HCT116 (cell line): ENCODE results near the gene SMIM5.

Experiments used
- CEBPB ChIP-seq: IDR thresholded peaks from 2 replicates; pipeline ENCODE4 v1.6.1; 2012; ENCODE audit warnings: low read depth
- EGR1 ChIP-seq: IDR thresholded peaks from 2 replicates; pipeline ENCODE4 v1.6.1; 2012; ENCODE audit warnings: low read depth
- EZH2 ChIP-seq: fragments of 200-600 bp; sonication (generic); IDR thresholded peaks from 2 replicates; pipeline ENCODE4 v1.6.1; 2017; ENCODE audit warnings: antibody characterized with exemption, mixed run types
- EZH2phosphoT487 ChIP-seq: fragments of 200-600 bp; IDR thresholded peaks from 2 replicates; pipeline ENCODE4 v1.6.1; 2018; ENCODE audit warnings: antibody characterized with exemption, borderline replicate concordance
- JUND ChIP-seq: IDR thresholded peaks from 2 replicates; pipeline ENCODE4 v1.6.1; 2012
- MAX ChIP-seq: IDR thresholded peaks from 2 replicates; pipeline ENCODE4 v1.6.1; 2012
- POLR2A ChIP-seq: IDR thresholded peaks from 2 replicates; pipeline ENCODE4 v1.7.0; 2011; ENCODE audit warnings: borderline replicate concordance; ENCODE audit not compliant: insufficient read depth, insufficient read length; ENCODE audit errors: extremely low read depth
- POLR2AphosphoS5 ChIP-seq: IDR thresholded peaks from 2 replicates; pipeline ENCODE4 v1.6.1; 2011; ENCODE audit warnings: mild to moderate bottlenecking, low read depth, low read length, moderate library complexity
- YY1 ChIP-seq: IDR thresholded peaks from 2 replicates; pipeline ENCODE4 v1.6.1; 2011; ENCODE audit warnings: low read length, low read depth, moderate library complexity, mild to moderate bottlenecking; ENCODE audit not compliant: insufficient replicate concordance; ENCODE audit errors: extremely low read depth
- ZNF274 ChIP-seq: fragments of 200-500 bp; sonication (Bioruptor generic); IDR thresholded peaks from 2 replicates; pipeline ENCODE4 v1.6.1; 2014; ENCODE audit warnings: mild to moderate bottlenecking, low read depth, low read length, inconsistent platforms
- TF ChIP-seq, protein P1 (sequence below), 3 experiments: fragments of 200-600 bp in 1 of 3; sonication (generic) in 1 of 3; IDR thresholded peaks in 2 of 3; conservative IDR thresholded peaks in 1 of 3; 2 replicates each; pipeline ENCODE4 v1.5.1; 2012 to 2017; ENCODE audit warnings: low read depth in 2 of 3, low read length in 2 of 3, antibody characterized with exemption in 1 of 3, borderline replicate concordance in 1 of 3, control low read depth in 1 of 3, mild to moderate bottlenecking in 1 of 3, mixed read lengths in 1 of 3, mixed run types in 1 of 3, moderate library complexity in 1 of 3; ENCODE audit not compliant: insufficient read depth in 1 of 3

DNA sequence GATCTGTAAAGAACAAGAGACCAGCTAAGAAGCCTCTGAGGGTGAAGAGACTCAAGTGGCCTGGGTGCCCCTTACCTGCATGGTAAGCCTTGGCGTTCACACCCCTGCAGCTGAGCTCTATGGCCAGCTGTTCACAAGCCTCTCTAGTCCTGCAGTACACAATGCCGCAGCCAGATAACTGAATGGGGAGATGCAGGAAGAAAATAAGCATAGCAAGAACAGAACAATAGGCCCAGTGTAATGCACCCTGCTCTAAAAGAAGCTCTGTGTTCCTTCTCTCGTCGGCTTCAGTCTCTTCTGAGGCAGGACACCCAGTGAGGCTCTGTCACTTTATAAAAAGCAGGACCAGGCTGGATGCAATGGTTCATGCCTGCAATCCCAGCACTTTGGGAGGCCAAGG, 28.3 kb downstream of the SMIM5 start:
- no peak for TF ChIP-seq MAX
- TF ChIP-seq, protein P1, sequence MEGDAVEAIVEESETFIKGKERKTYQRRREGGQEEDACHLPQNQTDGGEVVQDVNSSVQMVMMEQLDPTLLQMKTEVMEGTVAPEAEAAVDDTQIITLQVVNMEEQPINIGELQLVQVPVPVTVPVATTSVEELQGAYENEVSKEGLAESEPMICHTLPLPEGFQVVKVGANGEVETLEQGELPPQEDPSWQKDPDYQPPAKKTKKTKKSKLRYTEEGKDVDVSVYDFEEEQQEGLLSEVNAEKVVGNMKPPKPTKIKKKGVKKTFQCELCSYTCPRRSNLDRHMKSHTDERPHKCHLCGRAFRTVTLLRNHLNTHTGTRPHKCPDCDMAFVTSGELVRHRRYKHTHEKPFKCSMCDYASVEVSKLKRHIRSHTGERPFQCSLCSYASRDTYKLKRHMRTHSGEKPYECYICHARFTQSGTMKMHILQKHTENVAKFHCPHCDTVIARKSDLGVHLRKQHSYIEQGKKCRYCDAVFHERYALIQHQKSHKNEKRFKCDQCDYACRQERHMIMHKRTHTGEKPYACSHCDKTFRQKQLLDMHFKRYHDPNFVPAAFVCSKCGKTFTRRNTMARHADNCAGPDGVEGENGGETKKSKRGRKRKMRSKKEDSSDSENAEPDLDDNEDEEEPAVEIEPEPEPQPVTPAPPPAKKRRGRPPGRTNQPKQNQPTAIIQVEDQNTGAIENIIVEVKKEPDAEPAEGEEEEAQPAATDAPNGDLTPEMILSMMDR (IDR thresholded peaks at IDR 0.05 in 2 of 3, conservative IDR thresholded peaks at IDR 0.05 in 1 of 3; ENCODE audit: borderline replicate concordance in 1 of 3, insufficient read depth in 1 of 3, low read depth in 2 of 3, low read length in 2 of 3), result no peak
- TF ChIP-seq POLR2A, result no peak
- TF ChIP-seq EZH2, result no peak
- TF ChIP-seq ZNF274, result no peak
- no peak for TF ChIP-seq JUND
- TF ChIP-seq EGR1, result no peak
- TF ChIP-seq YY1, result no peak
- no peak for TF ChIP-seq CEBPB
- TF ChIP-seq POLR2AphosphoS5, result no peak
- no peak for TF ChIP-seq EZH2phosphoT487
